CD14-positive monocyte (primary cell): Measurements from ENCODE around the gene BAIAP3. TPM values are rescaled to one million over a fixed set of nuclear protein-coding genes. Genes with fewer than 3 reads are reported as not detected.

Experiments
- DNase-seq, 3 donors: peaks; one replicate each; pipeline ENCODE4 v3.0.0-alpha.2; 2011 to 2022
- H2AFZ ChIP-seq: 2 replicates; pipeline ENCODE4 v1.6.0; 2012; ENCODE audit warnings: mild to moderate bottlenecking, low read depth, low read length, inconsistent platforms; ENCODE audit not compliant: insufficient read depth, poor library complexity, severe bottlenecking
- H3K27ac ChIP-seq, 2 donors: 1 replicate in 1 of 2; 2 replicates in 1 of 2; pipeline ENCODE4 v1.5.1; 2012 to 2013; ENCODE audit warnings: low read length in 2 of 2, control low read depth in 1 of 2, inconsistent platforms in 1 of 2, low read depth in 1 of 2, mild to moderate bottlenecking in 1 of 2
- H3K27me3 ChIP-seq, 2 donors: one replicate each; pipeline versions ENCODE4 v1.6.0 to v1.6.1; 2011 to 2013; ENCODE audit warnings: low read length in 2 of 2; ENCODE audit not compliant: control insufficient read depth in 2 of 2, insufficient read depth in 2 of 2
- H3K36me3 ChIP-seq, 2 donors: replicated peaks in 1 of 2; 1 replicate in 1 of 2; 2 replicates in 1 of 2; pipeline versions ENCODE4 v1.5.1 to v1.6.1; 2012 to 2013; ENCODE audit warnings: low read length in 2 of 2, control low read depth in 1 of 2, inconsistent platforms in 1 of 2, mild to moderate bottlenecking in 1 of 2; ENCODE audit not compliant: insufficient read depth in 2 of 2, control insufficient read depth in 1 of 2
- H3K4me1 ChIP-seq, 2 donors: 1 replicate in 1 of 2; 2 replicates in 1 of 2; pipeline versions ENCODE4 v1.5.1 to v1.6.1; 2012 to 2013; ENCODE audit warnings: low read length in 2 of 2, control low read depth in 1 of 2, inconsistent platforms in 1 of 2, mild to moderate bottlenecking in 1 of 2, moderate library complexity in 1 of 2; ENCODE audit not compliant: insufficient read depth in 2 of 2, control insufficient read depth in 1 of 2
- H3K4me2 ChIP-seq: replicated peaks from 2 replicates; pipeline ENCODE3; 2012; ENCODE audit warnings: low read length, moderate library complexity, mild to moderate bottlenecking; ENCODE audit not compliant: poor library complexity, severe bottlenecking; ENCODE audit errors: extremely low read depth
- H3K4me3 ChIP-seq, 3 experiments: fragments of 200-600 bp in 1 of 3; sonication (generic) in 1 of 3; replicated peaks in 1 of 3; 1 replicate in 2 of 3; 2 replicates in 1 of 3; pipeline ENCODE4 v1.5.1; 2011 to 2013; ENCODE audit warnings: low read length in 3 of 3, mild to moderate bottlenecking in 3 of 3, control low read depth in 2 of 3, low read depth in 2 of 3, inconsistent platforms in 1 of 3, moderate library complexity in 1 of 3
- H3K79me2 ChIP-seq: 2 replicates; pipeline ENCODE4 v1.6.0; 2012; ENCODE audit warnings: mild to moderate bottlenecking, control low read depth, inconsistent platforms, low read length, moderate library complexity; ENCODE audit not compliant: insufficient read depth
- H3K9ac ChIP-seq: 2 replicates; pipeline ENCODE4 v1.6.0; 2017; ENCODE audit warnings: low read length, mild to moderate bottlenecking; ENCODE audit not compliant: insufficient read depth, poor library complexity, severe bottlenecking
- H3K9me3 ChIP-seq, 2 donors: replicated peaks in 1 of 2; 1 replicate in 1 of 2; 2 replicates in 1 of 2; pipeline versions ENCODE4 v1.5.1 to v1.6.1; 2012 to 2013; ENCODE audit warnings: low read length in 2 of 2, control low read depth in 1 of 2; ENCODE audit not compliant: control insufficient read depth in 1 of 2, insufficient read depth in 1 of 2
- H4K20me1 ChIP-seq: 2 replicates; pipeline ENCODE4 v1.6.0; 2012; ENCODE audit warnings: mild to moderate bottlenecking, low read length, control low read depth, moderate library complexity; ENCODE audit not compliant: insufficient read depth
- H3K27ac Mint-ChIP-seq, 7 donors: one replicate each; pipeline ENCODE4 v1.8.0; 2020; ENCODE audit warnings: mild to moderate bottlenecking in 7 of 7, mixed read lengths in 7 of 7, moderate library complexity in 6 of 7, inconsistent platforms in 2 of 7
- H3K27me3 Mint-ChIP-seq, 3 donors: one replicate each; pipeline ENCODE4 v1.8.0; 2021 to 2022; ENCODE audit warnings: low read depth in 3 of 3, mild to moderate bottlenecking in 3 of 3, mixed read lengths in 3 of 3, moderate library complexity in 3 of 3, inconsistent platforms in 1 of 3
- H3K36me3 Mint-ChIP-seq, 2 donors: one replicate each; pipeline ENCODE4 v1.8.0; 2020; ENCODE audit warnings: mixed read lengths in 2 of 2, inconsistent platforms in 1 of 2, mild to moderate bottlenecking in 1 of 2
- H3K4me1 Mint-ChIP-seq: one replicate; pipeline ENCODE4 v1.8.0; 2020; ENCODE audit warnings: mild to moderate bottlenecking, mixed read lengths
- H3K4me3 Mint-ChIP-seq, 2 donors: one replicate each; pipeline ENCODE4 v1.8.0; 2020; ENCODE audit warnings: mild to moderate bottlenecking in 2 of 2, mixed read lengths in 2 of 2, moderate library complexity in 1 of 2
- H3K9me3 Mint-ChIP-seq, 7 donors: one replicate each; pipeline ENCODE4 v1.8.0; 2020 to 2022; ENCODE audit warnings: mixed read lengths in 7 of 7, mild to moderate bottlenecking in 6 of 7, moderate library complexity in 6 of 7, inconsistent platforms in 2 of 7
- WGBS: methylation state at CpG from one replicate; pipeline ENCODE4 v1.1.5; 2013; ENCODE audit warnings: missing lambda C conversion rate; ENCODE audit not compliant: insufficient coverage; 5-methylcytosine and 5-hydroxymethylcytosine counted together
- intact Hi-C, 2 donors: fragments of 100-400 bp; cut with micrococcal nuclease; formaldehyde crosslinking; loops; one replicate each; pipeline versions ENCODE4 v1.15.0 to v1.15.1; 2023
- polyA plus RNA-seq, 3 donors: library from polyadenylated mRNA; depleted of rRNA in 1 of 3; unstranded in 2 of 3; stranded (reverse) in 1 of 3; fragments of 300-500 nt in 2 of 3; fragments of >200 nt in 1 of 3; fragmentation: Illumina TruSeq in 2 of 3; gene quantifications; 1 replicate in 2 of 3; 2 replicates in 1 of 3; pipeline ENCODE4 v1.2.3, GENCODE V29; 2012 to 2021
- TF ChIP-seq, protein P1 (sequence below): fragments of 200-600 bp; IDR thresholded peaks from one replicate; pipeline ENCODE4 v1.8.0; 2022; ENCODE audit warnings: antibody characterized with exemption, mild to moderate bottlenecking

Gene BAIAP3
- polyA plus RNA-seq, 3 donors = 1.0 TPM; not detected in 2

DNA sequence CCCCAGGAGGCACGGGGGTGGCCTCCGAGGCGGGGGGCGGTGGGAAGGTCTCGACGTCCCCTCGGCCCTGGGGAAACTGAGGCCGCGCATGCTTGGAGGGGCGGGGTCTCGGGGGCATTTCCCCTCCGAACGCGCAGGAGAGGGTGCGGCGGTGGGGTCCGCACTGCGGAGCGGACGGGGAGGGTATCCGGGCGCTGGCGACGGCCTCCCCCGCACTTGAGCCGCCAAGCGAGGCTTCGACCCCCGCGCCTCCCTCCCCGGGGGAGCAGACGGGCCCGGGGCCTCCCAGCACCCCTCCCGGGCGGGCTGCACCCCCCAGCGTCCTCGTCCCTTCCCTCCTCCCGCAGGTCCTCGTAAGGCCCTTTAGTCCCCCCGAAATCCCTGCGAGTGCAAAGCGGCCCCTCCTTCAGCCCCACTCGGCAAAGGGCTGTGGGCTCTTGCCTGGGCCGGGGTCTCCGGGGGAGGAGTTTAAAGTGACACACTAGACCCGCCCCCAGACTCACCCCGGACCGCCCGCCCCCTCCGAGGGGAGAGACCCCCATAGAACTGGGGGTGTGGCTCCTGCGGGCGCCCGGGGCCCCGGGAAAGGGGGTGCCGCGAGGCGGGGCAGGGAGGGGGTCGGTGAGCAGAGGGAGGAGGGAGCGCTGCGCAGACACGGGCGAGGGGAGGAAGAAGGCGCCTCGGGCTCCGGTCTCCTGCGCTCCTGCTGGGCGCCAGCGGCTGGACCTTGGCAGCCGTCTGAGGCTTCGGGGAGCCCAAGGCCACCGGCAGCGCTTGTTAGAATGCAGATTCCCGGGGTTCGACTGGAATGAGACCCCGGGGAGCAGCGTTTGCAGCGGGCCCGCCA, 632 bp downstream of the BAIAP3 start:
- Histone ChIP-seq H4K20me1 (no peaks in the 10 kb centered on the region), H3K4me3 (peak overlapping the region in 1 of 3 experiments; percentile 54), H3K4me1 (peaks cover 13 to 32% of the 10 kb centered on the region in 2 donors), H3K4me2 (peak overlapping the region; percentile 69), H3K79me2 (no peaks in the 10 kb centered on the region), H3K27me3 (peaks cover 42 to 59% of the 10 kb centered on the region in 2 donors), H2AFZ (peak overlapping the region; percentile 59), H3K9ac (peak overlapping the region; percentile 8), H3K9me3 (peaks cover 5 to 11% of the 10 kb centered on the region in 2 donors), H3K27ac (no peak overlapping the region), H3K36me3 (no peaks in the 10 kb centered on the region)
- peaks cover 0 to 29% (median 11%) of the 10 kb centered on the region in 7 donors for H3K9me3 Mint-ChIP-seq
- peaks cover 0 to 2% of the 10 kb centered on the region in 2 donors for H3K36me3 Mint-ChIP-seq
- no peak for DNase-seq
- peaks cover 17% of the 10 kb centered on the region for H3K4me1 Mint-ChIP-seq
- intact Hi-C loops = no loop called here
- H3K27me3 Mint-ChIP-seq = peaks cover 47 to 71% (median 61%) of the 10 kb centered on the region in 3 donors
- TF ChIP-seq, protein P1, sequence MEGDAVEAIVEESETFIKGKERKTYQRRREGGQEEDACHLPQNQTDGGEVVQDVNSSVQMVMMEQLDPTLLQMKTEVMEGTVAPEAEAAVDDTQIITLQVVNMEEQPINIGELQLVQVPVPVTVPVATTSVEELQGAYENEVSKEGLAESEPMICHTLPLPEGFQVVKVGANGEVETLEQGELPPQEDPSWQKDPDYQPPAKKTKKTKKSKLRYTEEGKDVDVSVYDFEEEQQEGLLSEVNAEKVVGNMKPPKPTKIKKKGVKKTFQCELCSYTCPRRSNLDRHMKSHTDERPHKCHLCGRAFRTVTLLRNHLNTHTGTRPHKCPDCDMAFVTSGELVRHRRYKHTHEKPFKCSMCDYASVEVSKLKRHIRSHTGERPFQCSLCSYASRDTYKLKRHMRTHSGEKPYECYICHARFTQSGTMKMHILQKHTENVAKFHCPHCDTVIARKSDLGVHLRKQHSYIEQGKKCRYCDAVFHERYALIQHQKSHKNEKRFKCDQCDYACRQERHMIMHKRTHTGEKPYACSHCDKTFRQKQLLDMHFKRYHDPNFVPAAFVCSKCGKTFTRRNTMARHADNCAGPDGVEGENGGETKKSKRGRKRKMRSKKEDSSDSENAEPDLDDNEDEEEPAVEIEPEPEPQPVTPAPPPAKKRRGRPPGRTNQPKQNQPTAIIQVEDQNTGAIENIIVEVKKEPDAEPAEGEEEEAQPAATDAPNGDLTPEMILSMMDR = no peak
- WGBS = 3% methylated on average over 63 of the region's 78 CpGs
- no peak overlapping the region for H3K27ac Mint-ChIP-seq
- peak overlapping the region in 1 of 2 donors; percentile 71 for H3K4me3 Mint-ChIP-seq

DNA sequence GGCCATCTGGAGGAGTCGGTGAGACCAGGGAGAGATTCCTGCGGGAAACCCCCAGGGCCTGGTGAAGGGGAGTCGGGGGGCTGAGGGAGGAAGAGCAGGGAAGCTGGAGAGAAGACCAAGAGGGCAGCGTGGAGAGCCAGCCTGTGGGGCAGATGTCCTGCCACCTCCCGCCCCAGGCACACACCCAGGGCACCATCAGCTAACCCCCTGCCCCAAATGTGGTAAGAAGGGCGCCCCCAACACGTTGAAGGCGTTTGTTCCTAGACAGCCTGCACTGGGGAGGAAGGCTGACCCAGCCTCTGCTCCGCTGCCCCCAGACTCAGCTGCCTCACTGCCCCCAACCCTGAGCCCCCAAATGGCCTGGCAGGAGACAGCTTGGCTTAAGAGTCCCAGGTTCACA, 1.3 kb downstream of the BAIAP3 start:
- peaks cover 17% of the 10 kb centered on the region for H3K4me1 Mint-ChIP-seq
- Histone ChIP-seq H3K9ac (no peak overlapping the region), H3K9me3 (peaks cover 5 to 11% of the 10 kb centered on the region in 2 donors), H3K79me2 (no peaks in the 10 kb centered on the region), H3K4me3 (no peak overlapping the region), H3K36me3 (no peaks in the 10 kb centered on the region), H2AFZ (no peak overlapping the region), H3K4me1 (peaks cover 13 to 32% of the 10 kb centered on the region in 2 donors), H3K27me3 (peaks cover 42 to 59% of the 10 kb centered on the region in 2 donors), H3K27ac (no peak overlapping the region), H3K4me2 (no peak overlapping the region), H4K20me1 (no peaks in the 10 kb centered on the region)
- no peak overlapping the region for H3K27ac Mint-ChIP-seq
- TF ChIP-seq, protein P1 = no peak
- 67% methylated on average over 1 of the region's 9 CpGs for WGBS
- intact Hi-C loops = no loop called here
- H3K4me3 Mint-ChIP-seq = peak overlapping the region in 1 of 2 donors; percentile 71
- H3K36me3 Mint-ChIP-seq = peaks cover 0 to 2% of the 10 kb centered on the region in 2 donors
- DNase-seq = no peak
- peaks cover 0 to 29% (median 11%) of the 10 kb centered on the region in 7 donors for H3K9me3 Mint-ChIP-seq
- peaks cover 50 to 69% (median 61%) of the 10 kb centered on the region in 3 donors for H3K27me3 Mint-ChIP-seq
